A673 (cell line): ENCODE measurements around the gene CUL9.

Source experiments
- EZH2 ChIP-seq: fragments of 200-600 bp; sonication (generic); IDR thresholded peaks from 2 replicates; pipeline ENCODE4 v1.6.1; 2017; ENCODE audit warnings: borderline replicate concordance, low read depth, mild to moderate bottlenecking, mixed read lengths, antibody characterized with exemption, low read length; ENCODE audit not compliant: poor library complexity, severe bottlenecking
- TF ChIP-seq, protein P1 (sequence below): fragments of 300-800, 200-600 bp; sonication (generic); conservative IDR thresholded peaks from 2 replicates; pipeline ENCODE4 v1.5.1; 2017; ENCODE audit warnings: low read depth, mild to moderate bottlenecking, antibody characterized with exemption, low read length, moderate library complexity, mixed read lengths

GRCh38 chr6:43178150-43178549 lies 3.8 kb upstream of the CUL9 start:
- TF ChIP-seq, protein P1, sequence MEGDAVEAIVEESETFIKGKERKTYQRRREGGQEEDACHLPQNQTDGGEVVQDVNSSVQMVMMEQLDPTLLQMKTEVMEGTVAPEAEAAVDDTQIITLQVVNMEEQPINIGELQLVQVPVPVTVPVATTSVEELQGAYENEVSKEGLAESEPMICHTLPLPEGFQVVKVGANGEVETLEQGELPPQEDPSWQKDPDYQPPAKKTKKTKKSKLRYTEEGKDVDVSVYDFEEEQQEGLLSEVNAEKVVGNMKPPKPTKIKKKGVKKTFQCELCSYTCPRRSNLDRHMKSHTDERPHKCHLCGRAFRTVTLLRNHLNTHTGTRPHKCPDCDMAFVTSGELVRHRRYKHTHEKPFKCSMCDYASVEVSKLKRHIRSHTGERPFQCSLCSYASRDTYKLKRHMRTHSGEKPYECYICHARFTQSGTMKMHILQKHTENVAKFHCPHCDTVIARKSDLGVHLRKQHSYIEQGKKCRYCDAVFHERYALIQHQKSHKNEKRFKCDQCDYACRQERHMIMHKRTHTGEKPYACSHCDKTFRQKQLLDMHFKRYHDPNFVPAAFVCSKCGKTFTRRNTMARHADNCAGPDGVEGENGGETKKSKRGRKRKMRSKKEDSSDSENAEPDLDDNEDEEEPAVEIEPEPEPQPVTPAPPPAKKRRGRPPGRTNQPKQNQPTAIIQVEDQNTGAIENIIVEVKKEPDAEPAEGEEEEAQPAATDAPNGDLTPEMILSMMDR, result no peak
- no peak for TF ChIP-seq EZH2
